Neural progenitor cell (in vitro differentiated cells): ENCODE results near the gene TSC22D2.

Source experiments
- CTCF ChIP-seq: fragments of 200-600 bp; sonication (generic); IDR thresholded peaks from 2 replicates; pipeline ENCODE4 v1.5.1; 2017; ENCODE audit warnings: antibody characterized with exemption, mild to moderate bottlenecking
- EZH2 ChIP-seq: fragments of 200-600 bp; sonication (generic); IDR thresholded peaks from 2 replicates; pipeline ENCODE4 v1.6.1; 2017; ENCODE audit warnings: antibody characterized with exemption, mild to moderate bottlenecking, moderate library complexity
- EZH2phosphoT487 ChIP-seq: fragments of 200-600 bp; sonication (generic); IDR thresholded peaks from 2 replicates; pipeline ENCODE4 v1.6.1; 2017; ENCODE audit warnings: antibody characterized with exemption

- TF ChIP-seq EZH2 (no peak), CTCF (no peak), EZH2phosphoT487 (no peak)
Measured at GRCh38 chr3:150449169-150449721, 41.1 kb downstream of the TSC22D2 start.
